Measurements from ENCODE around the gene AK1.

DNA sequence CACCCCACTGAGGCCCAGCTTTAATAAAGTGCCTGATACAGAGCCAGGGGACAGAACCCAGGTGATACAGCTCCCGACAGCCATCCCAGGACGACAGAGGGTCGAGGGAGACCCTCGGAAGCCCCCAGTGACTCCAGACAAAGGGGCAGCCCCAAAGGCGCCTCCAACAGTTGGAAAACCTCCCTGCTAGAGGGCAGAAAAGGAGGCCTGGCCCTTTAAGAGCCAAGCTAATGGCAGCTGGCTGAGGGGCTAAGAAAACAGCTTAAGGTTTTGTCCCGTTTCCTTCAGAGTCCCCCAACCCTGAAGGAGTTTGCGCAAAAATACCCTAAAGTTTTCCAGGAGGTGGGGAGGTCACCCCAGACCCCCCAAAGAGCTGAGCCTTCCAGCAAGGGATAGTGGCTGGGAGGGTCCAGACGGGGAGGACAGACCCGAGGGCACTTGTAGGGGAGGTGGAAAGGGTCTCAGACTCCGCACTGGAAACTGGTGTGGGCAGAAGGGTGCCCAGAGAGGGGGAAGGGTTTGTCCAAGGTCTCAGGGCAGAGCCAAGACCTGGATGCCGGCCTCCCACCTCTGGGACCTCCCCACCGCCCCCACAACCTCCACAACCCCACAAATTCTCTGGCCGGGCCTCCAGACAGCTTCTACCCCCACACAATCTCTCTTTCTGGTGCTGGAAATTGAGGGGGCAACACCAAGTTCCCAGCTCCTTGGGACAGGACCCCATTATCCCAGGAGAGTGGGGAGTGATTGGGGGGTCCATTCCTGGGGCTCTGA lies 8.2 kb upstream of the AK1 start:
- no peak for TF ChIP-seq POLR2A (IDR thresholded peaks at IDR 0.05)
- TF ChIP-seq, protein P1, sequence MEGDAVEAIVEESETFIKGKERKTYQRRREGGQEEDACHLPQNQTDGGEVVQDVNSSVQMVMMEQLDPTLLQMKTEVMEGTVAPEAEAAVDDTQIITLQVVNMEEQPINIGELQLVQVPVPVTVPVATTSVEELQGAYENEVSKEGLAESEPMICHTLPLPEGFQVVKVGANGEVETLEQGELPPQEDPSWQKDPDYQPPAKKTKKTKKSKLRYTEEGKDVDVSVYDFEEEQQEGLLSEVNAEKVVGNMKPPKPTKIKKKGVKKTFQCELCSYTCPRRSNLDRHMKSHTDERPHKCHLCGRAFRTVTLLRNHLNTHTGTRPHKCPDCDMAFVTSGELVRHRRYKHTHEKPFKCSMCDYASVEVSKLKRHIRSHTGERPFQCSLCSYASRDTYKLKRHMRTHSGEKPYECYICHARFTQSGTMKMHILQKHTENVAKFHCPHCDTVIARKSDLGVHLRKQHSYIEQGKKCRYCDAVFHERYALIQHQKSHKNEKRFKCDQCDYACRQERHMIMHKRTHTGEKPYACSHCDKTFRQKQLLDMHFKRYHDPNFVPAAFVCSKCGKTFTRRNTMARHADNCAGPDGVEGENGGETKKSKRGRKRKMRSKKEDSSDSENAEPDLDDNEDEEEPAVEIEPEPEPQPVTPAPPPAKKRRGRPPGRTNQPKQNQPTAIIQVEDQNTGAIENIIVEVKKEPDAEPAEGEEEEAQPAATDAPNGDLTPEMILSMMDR (IDR thresholded peaks at IDR 0.05), result no peak
- TF ChIP-seq EP300 (IDR thresholded peaks at IDR 0.05), result no peak

Measured in tibial nerve (tissue), 4 donors.